ENCODE measurements around the gene PROX2. TPM values are rescaled to one million over a fixed set of nuclear protein-coding genes. Genes with fewer than 3 reads are reported as not detected.

Gene PROX2
- total RNA-seq, 4 donors from 2014 or later: not detected

DNA sequence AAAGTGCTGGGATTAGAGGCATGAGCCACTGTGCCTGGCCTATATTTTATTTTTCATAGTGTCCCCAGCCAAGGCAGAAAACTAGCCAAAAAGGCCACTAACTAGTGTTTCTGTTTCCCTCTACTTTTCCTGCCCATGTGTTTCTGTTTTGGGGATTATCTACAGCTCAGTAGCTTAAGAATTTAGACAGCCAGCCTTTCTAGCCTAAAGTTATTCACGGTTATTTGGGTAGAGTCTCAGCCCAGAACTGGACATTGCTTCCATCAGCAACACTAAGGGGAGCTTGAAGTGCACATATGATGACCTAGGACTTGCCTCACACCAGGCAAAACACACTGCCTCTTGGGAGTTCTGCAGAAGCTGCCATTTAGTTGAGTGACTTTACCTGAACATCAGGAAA lies 17.9 kb downstream of the PROX2 start:
- H3K4me3 ChIP-seq: no peak overlapping the region
- H3K9me3 ChIP-seq: no peaks in the 10 kb centered on the region
- intact Hi-C loops (cut with DNase I; ENCODE audit: low total_unique reads): no loop called here
- H3K27me3 ChIP-seq: no peaks in the 10 kb centered on the region
- no peaks in the 10 kb centered on the region for H3K4me1 ChIP-seq
- no peaks in the 10 kb centered on the region for H3K36me3 ChIP-seq
- no peak for DNase-seq
- no peak overlapping the region for H3K27ac ChIP-seq
- no peak for TF ChIP-seq POLR2A (IDR thresholded peaks at IDR 0.05)
- TF ChIP-seq, protein P1, sequence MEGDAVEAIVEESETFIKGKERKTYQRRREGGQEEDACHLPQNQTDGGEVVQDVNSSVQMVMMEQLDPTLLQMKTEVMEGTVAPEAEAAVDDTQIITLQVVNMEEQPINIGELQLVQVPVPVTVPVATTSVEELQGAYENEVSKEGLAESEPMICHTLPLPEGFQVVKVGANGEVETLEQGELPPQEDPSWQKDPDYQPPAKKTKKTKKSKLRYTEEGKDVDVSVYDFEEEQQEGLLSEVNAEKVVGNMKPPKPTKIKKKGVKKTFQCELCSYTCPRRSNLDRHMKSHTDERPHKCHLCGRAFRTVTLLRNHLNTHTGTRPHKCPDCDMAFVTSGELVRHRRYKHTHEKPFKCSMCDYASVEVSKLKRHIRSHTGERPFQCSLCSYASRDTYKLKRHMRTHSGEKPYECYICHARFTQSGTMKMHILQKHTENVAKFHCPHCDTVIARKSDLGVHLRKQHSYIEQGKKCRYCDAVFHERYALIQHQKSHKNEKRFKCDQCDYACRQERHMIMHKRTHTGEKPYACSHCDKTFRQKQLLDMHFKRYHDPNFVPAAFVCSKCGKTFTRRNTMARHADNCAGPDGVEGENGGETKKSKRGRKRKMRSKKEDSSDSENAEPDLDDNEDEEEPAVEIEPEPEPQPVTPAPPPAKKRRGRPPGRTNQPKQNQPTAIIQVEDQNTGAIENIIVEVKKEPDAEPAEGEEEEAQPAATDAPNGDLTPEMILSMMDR (IDR thresholded peaks at IDR 0.05): no peak

DNA sequence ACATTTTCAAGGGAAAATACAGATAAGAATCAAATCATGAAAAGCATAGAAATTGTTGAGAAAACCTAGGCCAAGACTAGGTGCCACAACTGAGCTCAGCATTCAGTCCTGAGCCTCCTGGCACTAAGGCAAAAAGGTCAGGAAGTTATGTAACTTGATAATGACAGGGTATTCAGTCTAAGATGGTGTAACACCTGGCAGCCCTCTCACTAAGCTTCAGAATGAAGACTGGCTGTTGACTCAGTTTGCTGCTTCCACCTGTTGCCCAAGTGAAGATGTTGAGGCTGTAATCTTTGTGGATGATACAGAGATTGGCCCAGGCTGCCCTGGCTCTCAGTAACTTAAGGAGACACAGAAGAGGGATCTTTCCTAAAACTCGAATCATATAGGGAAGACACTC lies 19.6 kb downstream of the PROX2 start:
- Histone ChIP-seq H3K27me3 (no peaks in the 10 kb centered on the region), H3K36me3 (no peaks in the 10 kb centered on the region), H3K27ac (no peak overlapping the region), H3K4me1 (no peaks in the 10 kb centered on the region), H3K4me3 (no peak overlapping the region), H3K9me3 (no peaks in the 10 kb centered on the region)
- intact Hi-C loops (cut with DNase I; ENCODE audit: low total_unique reads): no loop called here
- DNase-seq: no peak
- TF ChIP-seq, protein P1 (IDR thresholded peaks at IDR 0.05): no peak
- no peak for TF ChIP-seq POLR2A (IDR thresholded peaks at IDR 0.05)

DNA sequence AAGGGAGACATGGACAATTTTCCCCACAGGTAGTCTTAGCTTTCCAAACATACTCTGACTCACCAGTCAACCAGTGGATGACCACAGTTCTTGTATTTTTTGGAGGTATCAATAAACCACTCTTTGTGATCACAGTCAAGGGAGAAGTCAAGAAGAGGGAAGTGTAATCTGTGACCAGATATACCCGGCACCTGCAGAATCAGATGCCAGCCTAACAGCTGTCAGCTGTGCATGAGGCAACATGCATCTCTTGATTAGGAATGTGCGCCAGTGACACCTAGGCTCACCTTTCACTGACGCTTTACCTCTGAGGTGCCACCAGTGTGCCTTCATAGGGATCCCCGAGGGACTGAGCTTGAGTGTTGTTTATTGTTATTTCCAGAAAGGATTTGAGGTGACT lies 20.0 kb downstream of the PROX2 start:
- Histone ChIP-seq H3K4me3 (no peak overlapping the region), H3K36me3 (no peaks in the 10 kb centered on the region), H3K27me3 (no peaks in the 10 kb centered on the region), H3K9me3 (no peaks in the 10 kb centered on the region), H3K27ac (no peak overlapping the region), H3K4me1 (no peaks in the 10 kb centered on the region)
- intact Hi-C loops (cut with DNase I; ENCODE audit: low total_unique reads): no loop called here
- no peak for DNase-seq
- TF ChIP-seq, protein P1 (IDR thresholded peaks at IDR 0.05): no peak
- TF ChIP-seq POLR2A (IDR thresholded peaks at IDR 0.05): no peak

DNA sequence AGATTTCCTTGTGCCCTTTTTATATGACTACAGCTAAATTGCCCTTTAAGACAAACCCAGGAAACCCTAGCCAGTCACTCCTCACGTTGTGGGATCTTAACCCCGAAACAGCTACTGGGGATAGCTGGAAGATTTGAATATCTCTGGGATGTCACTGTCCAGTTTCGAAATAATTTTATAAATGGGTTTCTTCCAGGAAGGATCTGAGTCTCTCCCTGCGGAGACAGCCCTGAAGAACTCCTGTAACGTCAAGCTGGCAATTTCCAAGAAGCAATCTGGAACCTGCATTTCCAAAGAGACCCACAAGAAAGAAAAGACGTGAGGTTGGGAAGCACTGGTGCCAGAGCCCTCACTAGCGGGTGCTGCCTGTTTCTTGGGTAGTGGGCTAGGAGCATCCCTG lies 20.9 kb downstream of the PROX2 start:
- Histone ChIP-seq H3K36me3 (no peaks in the 10 kb centered on the region), H3K27ac (no peak overlapping the region), H3K27me3 (no peaks in the 10 kb centered on the region), H3K4me1 (no peaks in the 10 kb centered on the region), H3K4me3 (no peak overlapping the region), H3K9me3 (no peaks in the 10 kb centered on the region)
- TF ChIP-seq POLR2A (IDR thresholded peaks at IDR 0.05): no peak
- TF ChIP-seq, protein P1 (IDR thresholded peaks at IDR 0.05): no peak
- intact Hi-C loops (cut with DNase I; ENCODE audit: low total_unique reads): no loop called here
- no peak for DNase-seq

DNA sequence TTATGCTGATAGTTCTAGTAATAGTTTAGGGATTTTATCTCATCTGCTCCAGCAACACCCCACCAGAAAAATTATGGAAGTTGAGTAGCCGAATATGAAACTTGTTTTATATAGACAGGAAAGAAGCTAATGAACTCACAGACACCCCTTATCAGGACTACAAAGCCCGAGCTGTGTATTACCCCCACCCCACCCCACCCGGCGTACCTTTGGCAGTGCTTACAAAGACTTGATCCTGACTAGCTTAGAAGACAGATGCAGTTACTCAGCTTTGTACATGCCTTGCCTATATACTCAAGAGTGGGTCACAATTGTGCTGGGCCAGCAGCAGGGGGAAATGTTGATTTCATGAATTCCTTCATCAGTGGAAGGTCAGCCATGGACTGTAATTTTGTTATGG lies 22.4 kb downstream of the PROX2 start:
- Histone ChIP-seq H3K4me1 (no peaks in the 10 kb centered on the region), H3K27ac (no peak overlapping the region), H3K9me3 (no peaks in the 10 kb centered on the region), H3K27me3 (no peaks in the 10 kb centered on the region), H3K36me3 (no peaks in the 10 kb centered on the region), H3K4me3 (no peak overlapping the region)
- no peak for DNase-seq
- intact Hi-C loops (cut with DNase I; ENCODE audit: low total_unique reads): no loop called here
- TF ChIP-seq, protein P1 (IDR thresholded peaks at IDR 0.05): no peak
- TF ChIP-seq POLR2A (IDR thresholded peaks at IDR 0.05): no peak
